Stimulated activated CD4-positive, alpha-beta T cell treated with anti-CD3 and anti-CD28 coated beads, Interleukin-4, amount 100 ng/mL, for 1 hour (primary cell): ENCODE results near the gene CROCC.
A peak's percentile ranks its signal among the peaks of the same experiment; 100 is the strongest.
"Not testable (repeated sequence)": the region's sequence is repeated elsewhere in the genome, so short reads cannot be mapped to it uniquely, and the experiment has no call there.

Source experiments
- DNase-seq: peaks from one replicate; pipeline ENCODE4 v3.0.0-alpha.2; 2020

CROCC gene

GRCh38 chr1:16921391-16922185 lies at the start of gene CROCC:
TSS of gene CROCC (plus strand) at chr1:16921931. CDS start at chr1:16922019, 88 bp downstream.
- peak; percentile 35 for DNase-seq

- DNase-seq = peak; percentile 50
Observed at GRCh38 chr1:16872152-16873075, 49.3 kb upstream of the CROCC start.

GRCh38 chr1:16873076-16873879 lies 48.5 kb upstream of the CROCC start:
- peak; percentile 68 for DNase-seq

GRCh38 chr1:16874968-16875765 lies 46.6 kb upstream of the CROCC start:
- DNase-seq = not testable (repeated sequence)

- DNase-seq = not testable (repeated sequence)
Observed at GRCh38 chr1:16881742-16882141, 40.0 kb upstream of the CROCC start.

GRCh38 chr1:16882986-16883385 lies 38.7 kb upstream of the CROCC start:
- DNase-seq = no peak

GRCh38 chr1:16884487-16884886 lies 37.2 kb upstream of the CROCC start:
- DNase-seq = not testable (repeated sequence)

- no peak for DNase-seq
Observed at GRCh38 chr1:16886860-16887605, 34.7 kb upstream of the CROCC start.

- peak; percentile 62 for DNase-seq
Observed at GRCh38 chr1:16888860-16889816, 32.6 kb upstream of the CROCC start.

- DNase-seq = not testable (repeated sequence)
Observed at GRCh38 chr1:16890539-16891021, 31.2 kb upstream of the CROCC start.

- not testable (repeated sequence) for DNase-seq
Observed at GRCh38 chr1:16891057-16891456, 30.7 kb upstream of the CROCC start.

- not testable (repeated sequence) for DNase-seq
Observed at GRCh38 chr1:16892978-16893525, 28.7 kb upstream of the CROCC start.

GRCh38 chr1:16893796-16894195 lies 27.9 kb upstream of the CROCC start:
- not testable (repeated sequence) for DNase-seq

GRCh38 chr1:16894338-16894737 lies 27.4 kb upstream of the CROCC start:
- not testable (repeated sequence) for DNase-seq

GRCh38 chr1:16895233-16895597 lies 26.5 kb upstream of the CROCC start:
- not testable (repeated sequence) for DNase-seq

- peak; percentile 83 for DNase-seq
Observed at GRCh38 chr1:16895598-16896315, 26.0 kb upstream of the CROCC start, which contains the start of gene RNU1-2. TSS of gene RNU1-2 (plus strand) at chr1:16895980.

- peak; percentile 76 for DNase-seq
Observed at GRCh38 chr1:16896316-16897055, 25.2 kb upstream of the CROCC start.

GRCh38 chr1:16897653-16898052 lies 24.1 kb upstream of the CROCC start:
- DNase-seq = not testable (repeated sequence)
